ENCODE data around the gene COL17A1. TPM values are rescaled to one million over a fixed set of nuclear protein-coding genes. Genes with fewer than 3 reads are reported as not detected.
A peak's percentile ranks its signal among the peaks of the same experiment; 100 is the strongest.

Gene COL17A1
- total RNA-seq, 2 donors from 2014 or later = 3.6 TPM; not detected in 1

- peak overlapping the region; percentile 77 to 100 (median 88) for H3K27ac ChIP-seq
- intact Hi-C loops (cut with DNase I) = no loop called here
- H3K9me3 ChIP-seq = no peaks in the 10 kb centered on the region
- peaks cover 8% of the 10 kb centered on the region for H3K4me1 ChIP-seq
- no peak for TF ChIP-seq POLR2A (IDR thresholded peaks at IDR 0.05)
- TF ChIP-seq CTCF (IDR thresholded peaks at IDR 0.05) = no peak
- DNase-seq = peak in 1 of 4 donors; percentile 10
- H3K36me3 ChIP-seq (replicated peaks in 1 of 2; ENCODE audit: insufficient read depth in 1 of 2, low read depth in 2 of 2) = no peaks in the 10 kb centered on the region
- H3K27me3 ChIP-seq = no peaks in the 10 kb centered on the region
- no peak for ATAC-seq
- peak overlapping the region; percentile 14 to 46 for H3K4me3 ChIP-seq
- 16 to 20% methylated on average over 21 to 23 of the region's 23 CpGs for WGBS, 2 donors
Observed at GRCh38 chr10:104122225-104123107, 36.8 kb upstream of the COL17A1 start.

- H3K9me3 ChIP-seq = no peaks in the 10 kb centered on the region
- intact Hi-C loops (cut with DNase I) = no loop called here
- 0% methylated on average over 17 to 67 of the region's 67 CpGs for WGBS, 2 donors
- DNase-seq (peak; percentile 99 to 100 (median 99)), ATAC-seq (peak; percentile 92)
- H3K4me3 ChIP-seq = peak within 1 kb of the TSS; percentile 14 to 46
- H3K4me1 ChIP-seq = peaks cover 8% of the 10 kb centered on the region
- H3K36me3 ChIP-seq (replicated peaks in 1 of 2; ENCODE audit: insufficient read depth in 1 of 2, low read depth in 2 of 2) = no peaks in the 10 kb centered on the region
- no peaks in the 10 kb centered on the region for H3K27me3 ChIP-seq
- TF ChIP-seq POLR2A (IDR thresholded peaks at IDR 0.05) (peak; percentile 70 to 97 (median 95)), CTCF (IDR thresholded peaks at IDR 0.05) (peak; percentile 52 to 84 (median 80))
- H3K27ac ChIP-seq = peak within 1 kb of the TSS; percentile 84 to 100 (median 97)
Observed at GRCh38 chr10:104121485-104122224, 36.0 kb upstream of the COL17A1 start, which contains the start of gene SFR1. Gene SFR1, plus strand, starts transcription at chr10:104122171. Its CDS starts 13 bp downstream, at chr10:104122184.

DNA sequence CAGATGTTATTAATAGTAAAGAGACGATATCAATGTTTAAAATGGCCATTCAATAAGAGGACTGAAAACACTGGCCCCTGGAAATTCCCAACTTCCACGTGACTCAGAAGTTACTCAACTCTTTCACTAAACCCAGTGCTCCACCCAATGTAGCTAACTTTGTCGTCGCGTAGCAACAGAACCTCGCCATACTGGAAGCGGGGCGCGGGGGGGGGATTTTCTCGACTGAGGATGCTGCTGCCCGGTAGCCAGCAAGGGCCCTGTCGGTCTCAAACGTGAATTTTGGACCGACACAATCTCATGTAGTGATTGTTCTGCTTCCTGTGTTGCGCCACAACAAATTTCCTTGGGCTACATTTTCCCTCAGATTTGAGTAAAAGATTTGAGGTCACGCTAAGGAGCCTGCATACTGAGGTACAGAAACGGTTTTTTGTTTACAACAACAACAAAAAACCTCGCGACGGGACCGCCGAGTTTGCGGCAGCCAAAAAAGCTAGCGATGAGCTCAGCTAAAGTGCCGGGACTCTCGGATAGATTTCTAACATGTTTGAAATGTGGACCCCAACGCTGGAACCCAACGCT, 35.3 kb upstream of the COL17A1 start:
- Histone ChIP-seq H3K4me1 (peaks cover 8% of the 10 kb centered on the region), H3K9me3 (no peaks in the 10 kb centered on the region), H3K27me3 (no peaks in the 10 kb centered on the region), H3K27ac (peak overlapping the region; percentile 84 to 100 (median 97)), H3K36me3 (replicated peaks in 1 of 2; ENCODE audit: insufficient read depth in 1 of 2, low read depth in 2 of 2) (no peaks in the 10 kb centered on the region), H3K4me3 (peak overlapping the region; percentile 12 to 32)
- TF ChIP-seq POLR2A (IDR thresholded peaks at IDR 0.05) = no peak
- no peak for TF ChIP-seq CTCF (IDR thresholded peaks at IDR 0.05)
- intact Hi-C loops (cut with DNase I) = no loop called here
- DNase-seq (peak; percentile 91 to 96 (median 92)), ATAC-seq (peak; percentile 69)
- 0% methylated on average over 26 to 28 of the region's 28 CpGs for WGBS, 2 donors

GRCh38 chr10:104120512-104120902, 34.8 kb upstream of the COL17A1 start:
- no peaks in the 10 kb centered on the region for H3K27me3 ChIP-seq
- no peaks in the 10 kb centered on the region for H3K9me3 ChIP-seq
- intact Hi-C loops (cut with DNase I) = no loop called here
- ATAC-seq (no peak), DNase-seq (no peak)
- peaks cover 8% of the 10 kb centered on the region for H3K4me1 ChIP-seq
- no peaks in the 10 kb centered on the region for H3K36me3 ChIP-seq (replicated peaks in 1 of 2; ENCODE audit: insufficient read depth in 1 of 2, low read depth in 2 of 2)
- H3K27ac ChIP-seq = peak overlapping the region; percentile 84 to 100 (median 97)
- no peak overlapping the region for H3K4me3 ChIP-seq
- 5 to 20% methylated on average over 2 of the region's 2 CpGs for WGBS, 2 donors
- no peak for TF ChIP-seq POLR2A (IDR thresholded peaks at IDR 0.05)
- TF ChIP-seq CTCF (IDR thresholded peaks at IDR 0.05) = no peak
